Nucleus accumbens (tissue), 56 donors: Measurements from ENCODE around the gene PEX16.

Experiments used
- DNase-seq, 56 donors: peaks; one replicate each; lab custom pipeline; 2025; lab: John Stamatoyannopoulos, UW

PEX16 gene

GRCh38 chr11:45932217-45932616, 14.5 kb upstream of the PEX16 start:
- no peak for DNase-seq

- DNase-seq, result no peak
These were observed 14.1 kb upstream of the PEX16 start for GRCh38 chr11:45931739-45932138.

- no peak for DNase-seq
These were observed 13.4 kb upstream of the PEX16 start for GRCh38 chr11:45930951-45931570.

GRCh38 chr11:45930031-45930794, 12.5 kb upstream of the PEX16 start:
- peak in 11 of 56 donors; percentile 20 to 56 (median 43) for DNase-seq

DNA sequence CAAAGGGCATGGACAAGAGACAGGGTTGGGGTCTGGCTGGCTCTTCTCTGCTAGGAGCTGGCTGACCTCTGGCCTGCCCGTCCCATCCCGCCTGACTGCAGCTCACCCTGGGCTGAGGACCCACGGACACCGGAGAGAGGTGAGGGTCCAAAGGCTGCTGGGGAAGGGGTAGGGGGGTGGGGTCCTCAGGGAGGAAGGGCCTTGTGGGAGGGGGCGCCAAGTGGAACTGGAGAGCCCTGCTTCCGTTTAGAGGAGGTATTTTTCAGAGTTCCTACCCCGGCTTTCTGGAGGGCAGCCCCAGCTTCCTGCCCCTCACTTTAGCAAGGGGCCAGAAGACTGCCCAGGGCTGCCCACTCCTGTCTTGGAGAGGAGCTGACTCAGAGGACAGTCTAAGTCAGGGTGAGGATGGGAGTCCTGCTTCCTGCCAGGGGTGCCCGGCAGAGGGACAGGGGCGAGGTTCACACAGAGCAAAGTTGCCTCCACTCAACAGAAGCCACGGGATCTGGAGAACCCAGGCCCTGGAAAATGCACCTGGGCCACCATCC, 11.9 kb upstream of the PEX16 start:
- no peak for DNase-seq

GRCh38 chr11:45928535-45929215, 11.0 kb upstream of the PEX16 start:
- no peak for DNase-seq

- no peak for DNase-seq
These were observed 10.2 kb upstream of the PEX16 start for GRCh38 chr11:45927684-45928413.

DNA sequence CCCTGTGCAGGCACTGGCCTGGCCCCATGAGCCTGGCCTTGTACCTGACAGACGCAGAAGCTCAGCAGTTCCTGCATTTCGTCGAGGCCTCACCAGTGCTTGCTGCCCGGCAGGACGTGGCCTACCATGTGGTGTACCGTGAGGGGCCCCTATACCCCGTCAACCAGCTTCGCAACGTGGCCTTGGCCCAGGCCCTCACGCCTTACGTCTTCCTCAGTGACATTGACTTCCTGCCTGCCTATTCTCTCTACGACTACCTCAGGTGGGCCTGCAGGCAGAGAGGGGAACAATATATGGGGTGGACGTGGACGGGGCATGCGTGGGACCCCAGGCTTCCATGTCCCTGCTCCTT, 9.6 kb upstream of the PEX16 start:
- no peak for DNase-seq

- no peak for DNase-seq
These were observed 9.1 kb upstream of the PEX16 start for GRCh38 chr11:45926536-45927331.

DNA sequence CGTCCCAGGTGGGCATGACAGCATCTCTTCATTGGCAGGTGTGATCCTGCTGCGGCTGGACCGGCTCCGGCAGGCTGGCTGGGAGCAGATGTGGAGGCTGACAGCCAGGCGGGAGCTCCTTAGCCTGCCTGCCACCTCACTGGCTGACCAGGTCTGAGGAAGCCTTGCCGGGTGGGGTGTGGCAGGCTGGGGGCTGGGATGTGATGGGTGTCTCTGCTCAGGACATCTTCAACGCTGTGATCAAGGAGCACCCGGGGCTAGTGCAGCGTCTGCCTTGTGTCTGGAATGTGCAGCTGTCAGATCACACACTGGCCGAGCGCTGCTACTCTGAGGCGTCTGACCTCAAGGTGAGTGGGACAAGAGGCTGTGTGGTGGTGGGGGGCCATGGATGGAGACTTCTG, 8.3 kb upstream of the PEX16 start:
- DNase-seq, result no peak

- no peak for DNase-seq
These were observed 7.9 kb upstream of the PEX16 start for GRCh38 chr11:45925550-45925949.

- no peak for DNase-seq
These were observed 7.2 kb upstream of the PEX16 start for GRCh38 chr11:45924927-45925326.

DNA sequence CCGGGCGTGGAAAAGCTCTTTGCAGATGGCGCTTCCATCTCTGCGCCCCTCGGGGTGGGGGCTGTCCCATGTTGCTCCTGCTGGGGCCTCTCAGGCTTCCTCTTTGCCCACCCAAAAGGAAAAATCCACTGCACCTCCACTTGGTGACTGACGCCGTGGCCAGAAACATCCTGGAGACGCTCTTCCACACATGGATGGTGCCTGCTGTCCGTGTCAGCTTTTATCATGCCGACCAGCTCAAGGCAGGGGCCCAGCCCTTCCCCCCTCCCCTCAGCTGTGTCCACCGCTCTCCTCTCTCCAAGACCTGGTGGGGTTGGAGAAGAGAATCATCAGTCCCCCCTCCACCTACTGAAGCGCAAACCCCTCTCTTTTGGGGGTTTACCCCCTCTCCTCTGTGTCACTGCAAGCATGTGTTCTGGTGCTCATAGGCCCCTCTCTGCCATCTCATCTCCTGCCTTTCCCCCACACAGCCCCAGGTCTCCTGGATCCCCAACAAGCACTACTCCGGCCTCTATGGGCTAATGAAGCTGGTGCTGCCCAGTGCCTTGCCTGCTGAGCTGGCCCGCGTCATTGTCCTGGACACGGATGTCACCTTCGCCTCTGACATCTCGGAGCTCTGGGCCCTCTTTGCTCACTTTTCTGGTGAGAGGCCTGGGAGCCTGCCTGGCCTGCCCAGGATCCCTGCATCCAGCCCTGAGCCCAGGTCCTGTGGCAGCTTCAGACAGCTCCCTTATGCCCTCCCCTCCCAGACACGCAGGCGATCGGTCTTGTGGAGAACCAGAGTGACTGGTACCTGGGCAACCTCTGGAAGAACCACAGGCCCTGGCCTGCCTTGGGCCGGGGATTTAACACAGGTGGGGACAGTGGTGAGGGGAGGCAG, 6.6 kb upstream of the PEX16 start:
- DNase-seq, result no peak

DNA sequence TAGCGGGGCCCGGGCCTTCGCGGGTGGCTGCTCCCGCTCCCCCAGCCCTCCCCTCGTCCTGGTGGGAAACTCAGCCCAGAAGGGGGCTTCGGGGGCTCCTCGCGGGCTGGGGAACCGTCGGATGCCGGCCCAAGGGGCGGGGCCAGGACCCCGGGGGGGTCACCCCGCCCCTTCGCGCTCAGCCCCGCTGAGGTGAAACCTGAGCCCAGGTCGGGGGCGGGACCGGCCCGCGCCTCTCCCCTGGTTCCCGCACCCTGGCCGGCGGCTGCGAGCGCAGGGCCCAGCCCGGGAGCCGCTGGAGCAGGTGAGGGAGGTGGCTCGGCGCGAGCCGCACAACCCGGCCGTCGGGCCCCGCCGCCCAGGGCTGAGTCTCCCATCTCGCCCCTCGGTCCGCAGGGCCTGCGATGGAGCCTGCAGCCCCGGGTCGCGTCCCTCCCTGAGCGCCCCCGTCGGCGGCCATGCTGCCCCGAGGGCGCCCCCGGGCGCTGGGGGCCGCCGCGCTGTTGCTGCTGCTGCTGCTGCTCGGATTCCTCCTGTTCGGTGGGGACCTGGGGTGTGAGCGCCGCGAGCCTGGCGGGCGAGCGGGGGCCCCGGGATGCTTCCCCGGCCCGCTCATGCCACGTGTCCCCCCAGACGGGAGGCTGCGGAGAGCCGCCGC, 4.9 kb upstream of the PEX16 start, which contains the start of gene LARGE2:
LARGE2 (plus strand) TSS at position 232 of the 658 bp plus-strand sequence; CDS start at position 459, 227 bp downstream.
- DNase-seq, result no peak

DNA sequence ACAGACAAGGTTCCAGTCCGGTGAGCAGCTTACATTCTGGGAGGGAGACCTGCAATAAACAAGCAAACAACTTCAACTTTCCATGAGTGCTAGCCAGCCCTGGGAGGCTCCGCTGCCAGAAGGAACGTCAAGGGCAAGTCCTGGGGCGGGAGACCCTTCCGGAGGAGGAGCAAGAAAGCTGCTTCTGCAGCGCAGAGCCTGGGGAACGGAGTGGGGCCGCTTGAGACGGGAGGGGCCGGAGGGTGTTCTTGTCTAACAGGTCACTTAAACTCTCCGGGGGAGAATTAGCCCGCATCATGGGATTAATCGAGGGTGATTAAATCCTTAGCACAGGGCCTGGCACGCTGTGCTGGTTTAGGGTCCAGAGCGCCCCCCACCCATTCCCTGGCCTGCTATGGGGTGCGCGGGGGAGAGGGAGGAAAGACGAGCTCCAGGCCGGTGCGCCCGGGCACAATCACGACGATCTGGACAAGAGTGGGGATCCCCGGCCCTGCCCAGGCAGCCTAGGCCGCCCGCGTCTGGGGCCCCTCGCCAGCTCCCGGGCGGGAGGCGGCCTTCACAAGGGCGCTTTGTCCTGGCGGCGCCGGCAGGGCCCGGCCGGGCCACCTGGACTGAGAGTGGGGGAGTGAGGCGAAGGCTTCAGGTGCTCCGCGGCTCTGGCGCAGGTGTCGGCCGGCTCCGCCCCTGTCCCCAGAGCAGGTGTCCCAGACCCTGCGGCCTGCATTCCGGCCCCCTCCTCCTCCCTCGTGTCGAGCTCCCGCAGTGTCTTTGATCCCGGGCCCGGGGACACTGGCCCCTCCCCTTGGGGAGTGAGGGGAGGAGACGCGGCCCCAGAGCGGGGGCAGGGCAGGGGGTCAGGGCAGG, 4.1 kb upstream of the PEX16 start:
- peak in 1 of 56 donors; percentile 55 for DNase-seq

- no peak for DNase-seq
These were observed 3.1 kb upstream of the PEX16 start for GRCh38 chr11:45920531-45921477.
